NCI-H187 (cell line): ENCODE data around the gene MYL10.
"Not testable (repeated sequence)": the region's sequence is repeated elsewhere in the genome, so short reads cannot be mapped to it uniquely, and the experiment has no call there.

ENCODE experiments used
- DNase-seq, 2 experiments: peaks; one replicate each; lab custom pipeline; 2025; lab: John Stamatoyannopoulos, UW

MYL10 gene

DNA sequence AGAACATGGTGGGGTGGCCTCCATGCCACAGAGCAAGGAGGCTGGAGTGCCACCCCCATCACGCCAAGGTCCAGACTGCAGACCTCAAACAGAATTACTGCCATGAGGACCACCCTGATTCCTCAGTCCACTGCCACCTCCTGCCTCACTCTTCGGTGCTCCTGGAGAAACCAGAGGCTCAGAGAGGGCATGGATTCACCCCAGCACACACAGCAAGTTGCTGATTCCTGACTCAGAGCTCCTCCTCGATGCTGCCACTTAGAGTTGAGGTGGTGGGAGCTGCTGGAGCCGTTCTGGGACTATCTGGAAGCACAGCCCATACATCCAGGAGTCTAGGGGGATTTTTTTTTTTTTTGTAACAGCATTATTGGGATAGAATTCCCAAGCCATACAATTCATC, 22.0 kb upstream of the MYL10 start:
- DNase-seq, result no peak

DNA sequence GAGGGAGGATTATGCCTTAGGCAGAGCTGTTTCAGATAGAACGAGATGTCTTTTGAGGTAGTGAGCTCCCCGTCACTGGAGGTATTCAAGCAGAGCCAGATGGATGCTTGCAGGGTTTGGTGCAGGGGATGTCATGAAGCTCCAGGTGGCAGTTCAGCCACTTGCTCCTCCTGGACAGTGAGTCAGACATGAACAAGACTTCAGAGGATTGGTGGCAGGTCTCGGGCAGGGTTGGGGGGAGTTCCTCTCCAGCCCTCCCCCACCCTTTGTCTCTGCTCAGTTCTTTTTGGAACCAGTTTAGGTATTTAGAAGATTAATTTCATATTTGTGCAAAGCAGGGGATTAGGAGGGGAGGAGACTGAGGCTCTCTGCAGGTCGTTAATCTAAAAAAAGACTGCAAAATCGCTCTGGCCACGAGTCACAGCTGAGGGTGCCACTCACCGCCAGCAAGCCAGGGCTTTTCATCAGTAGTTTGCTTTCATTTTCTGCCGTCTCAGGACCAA, 21.5 kb upstream of the MYL10 start:
- DNase-seq, result no peak

DNA sequence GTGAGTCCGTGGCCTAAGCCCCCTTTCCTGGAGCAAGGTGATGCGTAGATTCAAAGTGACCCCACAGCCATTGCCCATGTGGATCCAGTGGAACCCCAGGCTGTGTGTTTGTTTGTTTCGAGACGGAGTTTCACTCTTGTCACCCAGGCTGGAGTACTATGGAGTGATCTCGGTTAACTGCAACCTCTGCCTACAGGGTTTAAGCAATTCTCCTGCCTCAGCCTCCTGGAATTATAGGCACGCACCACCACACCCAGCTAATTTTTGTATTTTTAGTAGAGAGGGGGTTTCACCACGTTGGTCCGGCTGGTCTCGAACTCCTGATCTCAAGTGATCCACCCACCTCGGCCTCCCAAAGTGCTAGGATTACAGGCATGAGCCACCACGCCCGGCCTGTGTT, 18.8 kb upstream of the MYL10 start:
- DNase-seq, result not testable (repeated sequence)

DNA sequence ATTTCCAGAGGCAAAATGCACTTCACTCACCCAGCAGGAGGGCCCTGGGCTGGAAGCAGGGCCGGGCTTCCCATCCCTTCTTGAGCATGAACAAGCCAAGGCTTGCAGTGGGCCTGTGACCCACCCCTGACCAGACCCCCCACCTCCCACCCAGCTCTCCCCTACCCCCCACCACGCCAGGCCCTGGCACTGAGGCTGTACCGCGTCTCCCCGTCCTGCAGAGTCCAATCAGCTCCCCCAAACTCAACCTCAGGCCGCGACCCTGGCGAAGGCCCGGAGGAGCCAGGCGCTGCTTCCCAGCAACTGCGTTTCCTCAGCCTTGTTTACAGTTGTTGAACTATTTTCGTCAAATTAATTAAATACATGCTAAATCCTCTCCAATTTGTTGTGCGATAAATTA, 16.9 kb upstream of the MYL10 start:
- DNase-seq, result no peak

DNA sequence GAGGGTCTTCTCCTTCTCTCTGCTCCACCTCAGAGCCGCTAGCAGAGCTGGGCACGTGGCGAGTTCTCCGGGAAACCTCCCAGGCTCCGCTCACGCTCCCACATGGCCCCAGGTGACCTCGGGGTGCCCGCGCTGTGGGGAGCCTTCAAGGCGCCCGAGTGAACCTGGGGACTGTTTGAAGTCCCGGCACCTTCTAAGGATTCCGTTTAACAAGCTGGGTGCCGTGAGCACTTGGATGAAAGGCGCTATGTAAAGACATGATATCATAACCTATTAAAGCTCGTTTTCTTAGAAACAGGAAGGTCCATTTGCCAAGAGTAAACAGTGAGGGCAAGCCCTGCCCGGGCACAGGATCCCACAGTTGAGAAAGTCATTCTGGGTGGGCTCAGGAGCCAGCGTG, 15.8 kb upstream of the MYL10 start:
- DNase-seq, result no peak

DNA sequence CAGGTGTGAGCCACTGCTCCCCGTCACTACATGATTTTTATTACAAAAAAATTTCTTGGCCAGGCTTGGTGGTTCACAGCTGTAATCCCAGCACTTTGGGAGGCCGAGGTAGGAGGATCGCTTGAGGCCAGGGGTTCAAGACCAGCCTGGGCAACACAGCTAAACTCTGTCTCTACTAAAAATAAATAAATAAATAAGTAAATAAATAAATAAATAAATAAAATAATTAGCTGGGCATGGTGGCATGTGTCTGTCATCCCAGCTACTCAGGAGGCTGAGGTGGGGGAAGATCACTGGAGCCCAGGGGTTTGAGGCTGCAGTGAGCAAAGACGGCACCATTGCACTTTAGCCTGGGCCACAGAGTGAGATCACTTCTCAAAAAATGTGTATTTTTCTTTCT, 10.0 kb upstream of the MYL10 start:
- DNase-seq, result not testable (repeated sequence)

DNA sequence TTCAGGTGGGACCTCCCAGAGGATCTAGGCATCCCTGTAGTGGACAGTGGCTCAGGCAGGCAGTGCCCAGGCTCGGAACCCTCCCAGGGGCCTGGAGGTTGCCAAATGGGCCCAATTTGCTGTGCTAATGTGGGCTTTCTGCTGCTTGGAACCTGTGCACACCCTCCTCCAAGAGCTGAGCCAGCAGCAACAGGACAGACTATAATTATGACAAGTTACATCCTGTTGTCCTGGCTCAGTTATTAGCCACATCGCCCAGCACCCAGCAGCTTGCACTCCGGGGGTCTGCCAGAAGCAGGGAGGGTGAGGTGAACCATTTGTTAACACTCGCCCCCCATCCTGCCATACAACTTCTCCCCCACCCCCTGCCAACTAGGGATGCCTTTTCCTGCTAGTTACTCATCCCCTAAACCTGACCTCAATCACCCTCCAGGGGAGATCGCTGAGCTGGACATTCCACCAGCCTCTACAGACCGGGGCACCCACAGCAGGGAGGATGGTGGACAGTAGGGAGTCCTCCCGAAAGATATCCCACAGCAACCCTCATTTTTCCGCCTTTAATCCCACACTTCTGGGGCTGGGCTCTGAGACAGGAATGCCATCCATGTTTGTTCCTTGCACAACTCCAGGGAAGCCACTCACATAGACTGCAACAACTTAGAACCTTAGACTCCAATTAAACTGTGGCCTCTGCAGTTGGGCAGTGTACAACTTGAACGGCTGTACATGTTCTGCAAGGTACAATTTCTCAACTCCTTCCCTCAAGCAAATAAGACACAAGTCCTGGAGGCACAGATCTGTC, 7.9 kb upstream of the MYL10 start:
- DNase-seq, result no peak

DNA sequence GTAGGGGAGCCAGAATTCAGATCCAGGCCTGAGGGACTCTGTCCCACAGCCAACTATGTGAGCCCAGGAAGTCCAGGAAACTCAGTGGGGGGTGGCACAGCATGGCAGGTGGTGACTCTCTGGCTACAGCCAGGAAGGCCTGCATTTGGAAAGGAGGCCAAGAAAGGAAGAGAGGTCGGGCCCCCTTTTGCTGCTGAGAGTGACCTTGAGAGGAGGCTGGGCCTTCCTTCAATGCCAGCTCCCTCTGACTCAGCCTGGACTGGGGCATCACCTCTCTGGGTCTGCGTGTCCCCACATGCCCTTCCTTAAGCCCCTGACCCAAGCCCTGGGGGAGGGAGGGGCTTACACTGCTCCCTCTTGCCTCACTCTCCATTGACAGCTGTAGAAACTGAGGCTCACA, 6.4 kb upstream of the MYL10 start:
- no peak for DNase-seq

DNA sequence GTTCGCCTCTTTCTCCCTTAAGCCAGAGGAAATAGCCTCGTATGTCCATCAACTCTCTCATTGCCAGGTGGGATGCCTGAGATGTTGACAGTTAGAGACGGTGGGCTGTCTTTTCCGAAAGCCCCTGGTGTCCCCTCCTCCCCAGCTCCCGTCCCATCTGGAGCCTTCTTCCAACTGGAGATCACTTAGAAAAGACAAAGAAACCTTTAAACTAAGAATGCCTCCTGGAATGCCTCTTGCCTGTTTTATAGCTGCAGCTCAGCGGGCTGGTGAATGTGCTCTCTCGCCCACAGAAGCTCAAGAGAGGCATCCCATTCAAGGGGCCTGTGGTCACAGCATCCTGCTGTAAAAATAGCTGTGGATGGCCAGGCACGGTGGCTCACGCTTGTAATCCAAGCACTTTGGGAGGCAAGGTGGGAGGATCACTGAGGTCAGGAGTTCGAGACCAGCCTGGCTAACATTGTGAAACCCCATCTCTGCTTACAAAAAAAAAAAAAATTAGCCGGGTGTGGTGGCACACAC, 5.2 kb upstream of the MYL10 start:
- no peak for DNase-seq

DNA sequence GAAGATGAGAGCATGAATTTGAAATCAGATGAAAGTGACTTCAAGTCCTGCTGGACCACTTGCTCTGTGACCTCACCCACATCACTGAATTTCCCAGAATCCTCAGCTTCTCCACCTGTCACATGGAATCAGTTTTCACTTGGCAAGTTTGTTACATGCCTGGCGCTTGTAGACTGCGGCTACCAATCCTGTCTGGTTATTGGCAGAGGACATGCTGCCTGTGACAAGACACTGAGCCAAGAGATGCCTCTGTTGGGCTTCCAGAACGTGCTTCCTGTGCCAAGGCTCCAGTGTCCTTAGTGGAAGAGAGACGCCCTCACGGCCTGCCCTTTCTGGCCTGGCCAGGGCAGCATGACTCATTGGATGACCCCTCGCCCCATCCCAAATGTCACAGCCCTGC, 4.4 kb upstream of the MYL10 start:
- no peak for DNase-seq

DNA sequence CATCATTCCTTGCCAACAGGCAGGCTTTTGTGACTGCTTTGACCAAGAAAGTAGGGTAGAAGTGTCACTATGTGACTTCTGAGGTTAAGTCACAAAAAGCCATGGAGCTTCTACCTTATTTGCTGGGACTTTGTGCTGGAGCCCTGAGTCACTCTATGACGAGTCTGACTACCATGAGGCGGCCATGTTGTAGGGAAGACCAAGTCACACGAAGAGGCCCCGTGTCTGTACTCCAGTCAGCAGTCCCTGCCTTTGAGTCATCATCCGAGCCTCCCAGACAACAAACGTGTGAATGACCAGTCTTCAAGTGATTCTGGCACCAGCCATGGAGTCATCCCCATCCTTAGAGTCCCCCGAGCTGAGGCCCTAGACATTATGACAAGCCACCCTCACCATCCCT, 3.5 kb upstream of the MYL10 start:
- DNase-seq, result no peak

DNA sequence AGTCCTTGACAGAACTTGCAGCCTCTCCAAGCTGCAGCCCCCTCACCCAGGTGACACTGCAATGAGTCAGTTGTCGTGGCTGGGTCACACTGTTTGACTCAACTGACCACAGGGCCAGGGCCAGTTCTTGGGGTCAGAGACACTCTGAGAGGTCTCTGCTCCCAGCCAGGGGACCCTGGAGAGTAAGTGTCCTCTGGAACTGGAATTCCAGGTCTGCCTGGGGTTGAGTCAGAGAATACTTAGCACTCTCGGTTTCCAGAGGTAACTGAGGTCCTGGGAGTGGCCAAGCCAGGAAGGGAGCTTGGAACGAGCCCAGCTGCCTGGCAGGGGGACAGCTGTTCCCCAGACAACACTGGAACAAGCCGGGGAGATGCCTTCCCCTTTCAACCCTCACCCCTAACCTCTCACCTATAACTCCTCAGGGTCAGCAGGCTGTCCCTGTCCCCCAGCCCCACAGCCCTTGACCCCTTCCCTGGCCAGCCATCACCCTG, 2.2 kb upstream of the MYL10 start:
- no peak for DNase-seq

DNA sequence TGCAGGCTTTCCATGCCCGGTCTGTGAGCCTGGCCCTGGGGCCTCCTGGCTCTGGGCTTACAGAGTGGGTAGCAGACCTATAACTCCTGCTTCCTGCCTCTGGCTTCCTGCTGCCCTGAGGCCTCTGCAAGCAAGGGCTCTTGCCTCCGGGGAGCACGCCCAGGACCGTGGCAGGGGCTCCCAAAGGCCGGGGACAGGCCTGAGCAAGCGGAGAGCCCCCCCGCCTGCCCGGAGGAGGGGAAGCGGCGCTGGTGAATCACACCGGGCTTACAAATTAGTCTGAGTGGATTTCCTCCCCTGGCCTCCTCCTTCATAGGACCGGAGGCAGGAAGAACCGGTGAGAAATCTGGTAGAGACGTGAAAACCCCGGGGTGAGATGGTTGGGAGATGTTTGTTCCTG, 1.5 kb upstream of the MYL10 start:
- DNase-seq, result no peak

DNA sequence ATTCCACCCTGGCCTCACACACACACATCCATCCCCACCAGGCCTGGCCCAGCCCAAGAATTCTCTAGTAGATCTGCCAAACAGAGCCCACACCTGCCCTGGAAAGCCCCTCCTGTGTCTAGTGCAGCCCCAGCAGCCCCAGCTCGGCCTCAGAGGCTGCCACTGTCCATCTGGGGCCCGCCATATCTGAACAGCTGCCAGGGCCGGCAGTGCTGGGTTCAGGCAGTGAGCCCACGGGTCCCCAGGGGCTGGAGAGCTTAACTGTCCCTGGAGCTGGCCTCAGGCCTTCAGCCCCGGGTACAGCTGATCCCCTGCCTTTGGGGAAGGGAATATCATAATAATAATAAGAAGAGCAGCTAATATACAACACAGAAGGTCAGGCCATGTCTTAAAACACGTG, 574 bp downstream of the MYL10 start:
- DNase-seq, result no peak

DNA sequence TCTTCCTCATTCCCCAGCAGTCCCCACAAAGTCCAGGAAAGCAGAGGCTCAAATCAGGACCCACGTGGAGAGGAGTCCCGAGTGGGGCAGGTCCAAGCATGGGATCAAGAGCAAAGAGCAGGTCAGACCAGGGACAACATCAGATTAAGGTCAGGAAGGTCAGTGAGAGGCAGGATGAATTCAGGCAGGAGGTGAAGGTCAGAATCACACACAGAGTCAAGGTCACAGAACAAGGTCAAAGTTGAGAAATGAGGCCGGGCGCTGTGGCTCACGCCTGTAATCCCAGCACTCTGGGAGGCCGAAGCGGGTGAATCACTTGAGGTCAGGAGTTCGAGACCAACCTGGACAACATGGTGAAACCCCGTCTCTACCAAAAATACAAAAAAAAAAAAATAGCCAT, 2.3 kb downstream of the MYL10 start:
- DNase-seq, result no peak

DNA sequence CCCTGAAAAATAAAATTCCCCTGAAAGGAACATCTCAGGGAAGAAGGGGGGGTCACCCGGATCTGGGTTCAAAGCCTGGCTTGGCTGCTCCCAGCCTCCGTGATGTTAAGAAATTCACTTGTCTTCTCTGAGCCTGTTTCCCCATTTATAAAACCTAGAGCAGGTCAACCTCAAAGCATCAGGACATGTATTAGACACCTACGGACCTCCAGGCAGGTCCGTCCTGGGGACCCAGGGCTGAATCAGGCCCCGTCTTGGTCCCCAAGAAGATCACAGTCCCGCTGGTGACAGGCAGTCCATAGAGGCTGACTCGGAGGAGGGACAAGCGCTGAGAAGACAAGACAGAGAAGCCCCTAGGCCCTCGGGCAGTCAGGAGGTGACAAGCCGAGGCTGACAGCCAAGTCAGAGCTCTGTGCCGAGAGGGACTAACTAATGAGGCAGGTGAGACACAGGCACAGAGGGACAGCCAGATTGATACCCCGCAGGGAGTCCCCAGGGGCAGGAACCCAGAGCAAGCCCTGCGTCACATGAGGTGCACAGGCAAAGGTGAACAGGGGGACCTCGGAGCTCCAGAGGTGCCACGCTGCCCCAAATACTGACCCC, 2.9 kb downstream of the MYL10 start:
- DNase-seq, result no peak

DNA sequence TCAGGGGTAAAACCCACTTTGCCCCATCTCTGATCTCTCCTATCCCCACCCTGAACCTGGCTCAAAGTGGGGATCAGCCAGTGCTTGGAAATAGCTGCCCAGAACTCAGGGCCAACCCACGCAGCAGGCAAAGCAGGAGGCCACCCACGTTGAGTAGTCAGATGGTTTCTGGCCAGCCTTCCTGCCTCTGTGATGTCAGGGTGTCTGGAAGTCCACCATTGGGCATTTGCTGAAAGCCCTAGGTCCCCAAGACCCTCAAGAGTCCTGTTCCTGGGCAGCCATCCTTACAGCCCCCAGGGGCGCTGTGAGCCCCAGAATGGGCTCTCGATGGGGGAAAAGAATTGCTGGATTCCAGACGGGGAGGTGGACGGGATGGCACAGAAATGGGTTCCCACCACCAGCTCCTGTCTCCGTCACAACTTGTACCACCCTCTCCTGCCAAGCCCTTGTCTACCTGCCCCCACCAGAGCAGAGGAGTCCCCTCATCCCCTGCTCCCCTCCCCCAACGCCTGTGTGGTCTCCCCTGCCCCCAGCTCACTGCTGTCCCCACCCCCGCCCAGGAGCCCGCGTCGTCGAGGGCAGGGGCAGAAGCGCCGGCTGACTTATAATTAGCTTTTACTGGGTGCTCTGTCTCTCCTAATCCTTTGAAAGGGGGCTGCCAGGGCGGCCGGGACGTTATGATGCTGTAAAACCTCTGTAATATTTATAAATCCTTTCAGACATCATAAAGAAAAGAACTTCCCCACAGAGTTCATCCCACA, 3.9 kb downstream of the MYL10 start:
- no peak for DNase-seq

DNA sequence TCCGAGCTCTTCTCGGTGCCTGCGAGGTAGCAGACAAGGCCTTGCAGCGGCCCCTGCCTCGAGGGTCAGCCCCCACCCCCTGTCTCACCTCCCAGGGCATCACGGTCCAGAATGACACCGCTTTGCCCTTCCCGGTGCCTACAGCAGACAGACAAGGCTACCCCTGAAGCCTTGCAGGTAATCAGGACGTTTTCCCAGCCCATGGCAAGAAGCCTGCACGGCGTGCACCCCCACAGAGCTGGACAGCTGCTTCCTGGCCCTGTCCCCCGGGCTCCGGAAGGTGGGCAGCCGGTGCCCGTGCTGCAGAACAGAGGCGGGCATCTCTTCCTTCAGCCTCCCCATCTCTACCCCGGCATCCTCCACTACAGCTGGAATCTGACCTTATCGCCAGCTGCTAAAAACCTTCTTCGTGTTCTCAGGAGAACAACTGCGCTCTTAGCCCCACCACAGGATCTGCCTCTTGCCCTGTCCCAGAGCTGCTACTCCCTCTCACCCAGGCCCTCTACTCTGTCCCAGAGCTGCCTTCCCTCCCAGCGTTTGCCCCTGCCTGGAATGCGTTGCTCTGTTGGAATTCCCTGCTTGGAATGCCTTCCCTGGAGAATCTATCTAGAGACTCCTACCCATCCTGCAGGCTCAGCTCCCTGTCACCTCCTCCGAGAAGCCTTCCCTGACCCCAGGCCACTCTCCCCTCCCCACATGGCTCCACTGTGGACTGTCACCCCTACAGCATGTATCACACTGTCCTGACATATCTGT, 4.7 kb downstream of the MYL10 start:
- no peak for DNase-seq

DNA sequence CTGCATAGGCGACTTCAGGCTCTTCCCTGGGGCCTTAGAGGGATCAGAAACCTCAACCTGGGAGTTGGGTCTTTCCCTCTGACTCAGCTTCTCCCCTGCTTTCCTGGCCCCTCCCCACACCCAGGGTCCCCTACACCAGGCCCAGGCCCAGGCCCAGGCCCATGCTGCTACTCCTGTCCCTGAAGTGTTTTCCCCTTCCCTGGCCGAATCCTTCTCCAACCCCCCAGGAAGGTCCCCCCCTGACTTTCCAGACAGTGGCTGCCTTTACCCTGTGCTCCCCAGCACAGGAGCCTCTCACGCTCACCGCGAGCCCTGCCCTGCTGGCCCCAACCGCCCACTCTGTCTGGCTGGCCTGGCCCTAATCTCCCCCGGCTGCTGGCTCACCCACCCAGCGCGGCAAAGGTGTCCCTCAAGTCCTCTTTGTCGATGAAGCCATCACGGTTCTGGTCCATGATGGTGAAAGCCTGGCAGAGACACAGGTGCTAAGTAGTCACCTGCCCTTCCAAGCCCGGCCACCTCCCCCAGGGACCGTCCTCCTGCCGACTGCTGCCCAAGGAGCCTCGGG, 6.4 kb downstream of the MYL10 start:
- DNase-seq, result no peak

DNA sequence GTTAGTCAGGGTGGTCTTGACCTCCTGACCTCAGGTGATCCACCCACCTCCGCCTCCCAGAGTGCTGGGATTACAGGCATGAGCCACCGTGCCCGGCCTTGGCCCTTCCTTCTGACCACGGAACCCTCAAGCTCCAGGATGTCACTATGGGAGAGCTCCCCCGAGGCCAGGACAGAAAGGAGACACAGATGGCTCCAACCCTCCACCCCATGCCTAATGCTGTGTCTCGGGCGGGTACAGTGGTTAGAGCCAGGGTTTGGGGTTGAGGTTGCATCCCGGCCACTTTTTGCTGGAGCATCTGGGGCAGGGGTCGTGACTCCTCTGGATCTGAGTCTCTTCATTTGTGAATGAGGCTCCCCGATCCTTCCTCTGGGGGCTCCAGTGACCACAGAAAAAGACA, 8.1 kb downstream of the MYL10 start:
- DNase-seq, result no peak

DNA sequence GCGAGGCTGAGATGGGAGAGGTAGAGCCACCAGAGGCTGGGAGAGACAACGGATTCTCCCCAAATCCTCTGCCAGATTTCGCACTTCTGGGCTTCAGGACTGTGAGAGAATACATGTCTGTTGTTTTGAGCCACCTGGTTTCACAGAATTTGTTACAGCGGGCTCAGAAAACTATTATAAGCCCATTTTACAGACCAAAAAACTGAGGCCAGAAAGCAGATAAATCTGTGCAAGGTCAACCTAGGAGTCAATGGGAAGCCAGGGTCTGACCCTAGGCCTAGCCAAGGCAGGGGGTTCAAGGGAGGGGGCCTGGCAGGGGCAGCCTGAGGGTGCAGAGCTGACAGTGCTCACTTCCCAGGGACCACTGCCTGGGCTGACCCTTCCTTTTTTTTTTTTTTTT, 8.7 kb downstream of the MYL10 start:
- no peak for DNase-seq

DNA sequence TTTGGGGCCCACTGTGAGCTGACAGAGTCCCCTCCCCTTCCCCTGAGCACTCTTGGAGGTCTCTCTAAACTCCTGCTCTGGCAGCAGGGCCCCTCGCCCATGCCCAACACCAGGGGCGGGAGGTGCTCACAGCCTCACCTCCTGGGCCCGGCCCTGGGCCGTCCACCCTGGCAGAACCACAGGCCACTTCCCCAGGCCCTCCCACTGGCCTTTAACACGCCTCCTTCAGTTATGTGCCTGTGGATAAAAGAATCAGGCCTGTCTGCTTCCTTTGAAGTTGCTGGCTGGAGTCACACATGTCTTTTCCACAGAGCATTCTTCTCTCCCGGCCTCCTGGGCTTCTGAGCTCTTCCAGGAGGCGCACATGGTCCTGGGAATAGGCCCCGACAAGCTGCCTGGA, 10.2 kb downstream of the MYL10 start:
- DNase-seq, result no peak
